Astrocyte of the cerebellum (primary cell): ENCODE results near the gene EVA1C.
"Not testable (repeated sequence)": the region's sequence is repeated elsewhere in the genome, so short reads cannot be mapped to it uniquely, and the experiment has no call there.

ENCODE experiments used
- DNase-seq: peaks from one replicate; pipeline ENCODE4 v3.0.0-alpha.2; 2011; ENCODE audit warnings: low read depth
- H3K4me3 ChIP-seq: 2 replicates; pipeline ENCODE4 v1.5.1; 2011; ENCODE audit warnings: mild to moderate bottlenecking, low read depth, low read length, moderate library complexity
- CTCF ChIP-seq: IDR thresholded peaks from 2 replicates; pipeline ENCODE4 v1.5.1; 2012; ENCODE audit warnings: low read length, low read depth, moderate library complexity, mild to moderate bottlenecking; ENCODE audit errors: missing control alignments
- in situ Hi-C: cut with HindIII; loops from 2 replicates; pipeline ENCODE4 v1.10.0; 2017; ENCODE audit warnings: low sequenced_read_pairs

The EVA1C gene

DNA sequence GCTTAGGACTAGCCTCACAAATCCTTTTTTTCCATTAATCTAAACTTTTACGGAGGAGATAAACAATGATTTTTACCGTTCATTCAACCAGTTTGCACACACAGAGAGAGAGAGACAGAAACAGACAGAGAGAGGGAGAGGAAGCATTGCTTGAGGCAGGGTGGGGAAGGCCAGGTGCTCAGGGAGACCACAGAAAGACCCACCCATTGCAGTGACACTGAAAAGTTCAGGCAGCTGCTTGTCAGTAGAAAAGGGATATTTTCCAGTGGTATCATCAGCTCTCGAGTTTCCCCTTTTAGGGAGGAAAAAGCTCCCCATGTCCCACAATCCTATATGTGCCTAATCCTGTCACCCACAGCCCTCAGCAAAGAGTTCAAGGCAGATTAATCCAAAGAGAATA lies 145.6 kb downstream of the EVA1C start:
- in situ Hi-C loops = no loop called here
- no peak for TF ChIP-seq CTCF
- DNase-seq = no peak
- H3K4me3 ChIP-seq = no peak overlapping the region

- DNase-seq = no peak
- no peak overlapping the region for H3K4me3 ChIP-seq
- in situ Hi-C loops = no loop called here
- no peak for TF ChIP-seq CTCF
Measured at GRCh38 chr21:32559006-32559610, 146.6 kb downstream of the EVA1C start.

DNA sequence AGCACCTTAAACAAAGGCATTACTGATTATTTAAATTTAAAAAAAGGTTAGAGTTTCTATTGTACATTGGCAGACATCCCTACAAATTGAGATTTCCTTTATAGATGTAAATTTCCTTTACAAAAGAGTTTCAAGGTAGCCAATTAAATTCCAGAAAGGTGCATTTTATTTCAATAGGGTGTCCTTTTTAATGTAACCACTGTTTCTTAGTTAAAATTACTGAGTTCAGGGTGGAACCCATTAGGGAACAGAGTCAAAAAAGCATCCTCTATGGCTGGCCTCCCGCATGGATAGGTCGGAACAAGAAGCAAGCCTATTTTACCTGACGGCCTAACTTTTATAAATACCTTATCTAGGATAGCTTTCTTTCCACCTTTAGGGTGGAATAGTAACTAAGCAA lies 148.4 kb downstream of the EVA1C start:
- in situ Hi-C loops = no loop called here
- DNase-seq = no peak
- H3K4me3 ChIP-seq = no peak overlapping the region
- TF ChIP-seq CTCF = no peak

GRCh38 chr21:32561476-32561875 lies 149.0 kb downstream of the EVA1C start:
- DNase-seq, in situ Hi-C loops, H3K4me3 ChIP-seq: not testable (repeated sequence)

- in situ Hi-C loops = no loop called here
- peak; percentile 71 for TF ChIP-seq CTCF
- DNase-seq = peak; percentile 39
Measured at GRCh38 chr21:32562426-32562825, 149.9 kb downstream of the EVA1C start.

GRCh38 chr21:32562915-32563314 lies 150.4 kb downstream of the EVA1C start:
- no peak for TF ChIP-seq CTCF
- in situ Hi-C loops = no loop called here
- H3K4me3 ChIP-seq = no peak overlapping the region
- no peak for DNase-seq

More at GRCh38 chr21:32562426-32562825, 149.9 kb downstream of the EVA1C start:
- H3K4me3 ChIP-seq = no peak overlapping the region
